Spleen (tissue), 11 donors: ENCODE data around the gene RASSF1. TPM values are rescaled to one million over a fixed set of nuclear protein-coding genes. Genes with fewer than 3 reads are reported as not detected.
"Not testable (repeated sequence)": the region's sequence is repeated elsewhere in the genome, so short reads cannot be mapped to it uniquely, and the experiment has no call there.

ENCODE experiments used
- DNase-seq: peaks from one replicate; pipeline ENCODE4 v3.0.0-alpha.2; 2020
- H3K27ac ChIP-seq, 8 donors: fragments of 200-600 bp; sonication (generic) in 7 of 8; 1 replicate in 4 of 8; 2 replicates in 4 of 8; pipeline versions ENCODE4 v1.5.0 to v1.8.0; 2016 to 2021; ENCODE audit warnings: inconsistent platforms in 4 of 8, mild to moderate bottlenecking in 4 of 8, moderate library complexity in 1 of 8
- H3K27me3 ChIP-seq, 7 donors: fragments of 200-600 bp; sonication (generic) in 6 of 7; replicated peaks in 1 of 7; 1 replicate in 4 of 7; 2 replicates in 3 of 7; pipeline versions ENCODE4 v1.5.0 to v1.8.0; 2016 to 2021; ENCODE audit warnings: inconsistent platforms in 3 of 7, mild to moderate bottlenecking in 1 of 7
- H3K36me3 ChIP-seq, 6 donors: fragments of 200-600 bp; sonication (generic) in 5 of 6; 1 replicate in 4 of 6; 2 replicates in 2 of 6; pipeline versions ENCODE4 v1.5.0 to v1.8.0; 2016 to 2021; ENCODE audit warnings: inconsistent platforms in 2 of 6
- H3K4me1 ChIP-seq, 6 donors: fragments of 200-600 bp; sonication (generic) in 5 of 6; 1 replicate in 3 of 6; 2 replicates in 3 of 6; pipeline versions ENCODE4 v1.5.0 to v1.8.0; 2016 to 2021; ENCODE audit warnings: inconsistent platforms in 3 of 6
- H3K4me3 ChIP-seq, 8 donors: fragments of 200-600 bp; sonication (generic) in 7 of 8; 1 replicate in 4 of 8; 2 replicates in 4 of 8; pipeline versions ENCODE4 v1.5.0 to v1.8.0; 2016 to 2021; ENCODE audit warnings: inconsistent platforms in 4 of 8, mild to moderate bottlenecking in 4 of 8, moderate library complexity in 2 of 8
- H3K9me3 ChIP-seq, 8 donors: fragments of 200-600 bp; sonication (generic) in 7 of 8; 1 replicate in 4 of 8; 2 replicates in 4 of 8; pipeline versions ENCODE4 v1.5.0 to v1.8.0; 2016 to 2021; ENCODE audit warnings: inconsistent platforms in 4 of 8
- POLR2A ChIP-seq, 3 donors: fragments of 450-650 bp; IDR thresholded peaks; one replicate each; pipeline ENCODE4 v1.5.1; 2017; ENCODE audit warnings: antibody characterized with exemption in 3 of 3, mild to moderate bottlenecking in 1 of 3
- POLR2AphosphoS5 ChIP-seq, 3 donors: sonication (generic); formaldehyde crosslinking; IDR thresholded peaks; one replicate each; pipeline ENCODE4 v1.5.1; 2017; ENCODE audit warnings: antibody characterized with exemption in 3 of 3
- WGBS, 5 donors: extraction: QIAGEN DNeasy Blood & Tissue Kit in 3 of 5; methylation state at CpG; one replicate each; pipeline versions ENCODE4 v1.1.5 to v1.1.7; 2013 to 2018; 5-methylcytosine and 5-hydroxymethylcytosine counted together
- intact Hi-C: fragments of 100-400 bp; cut with DNase I; formaldehyde crosslinking; loops from one replicate; pipeline ENCODE4 v1.15.0; 2023; ENCODE audit warnings: low total_unique reads
- polyA plus RNA-seq, 3 donors: library from polyadenylated mRNA; stranded (reverse); fragments of 200-250 nt; gene quantifications; one replicate each; pipeline ENCODE4 v1.2.1, GENCODE V29; 2013
- total RNA-seq, 7 donors: library from RNA; depleted of rRNA in 3 of 7; stranded (reverse); fragments of >200 nt in 3 of 7; fragmentation: NEBNext Ultra II Directional in 4 of 7; extraction: Animal tissue kit (Norgen Biotek cat#: 25700) in 4 of 7; gene quantifications; one replicate each; pipeline versions ENCODE4 v1.1.0 to v1.2.1, GENCODE V29; 2016 to 2021
- TF ChIP-seq, protein P1 (sequence below), 11 experiments: fragments of 200-600 bp in 7 of 11; fragments of 450-650 bp in 4 of 11; sonication (generic) in 4 of 11; IDR thresholded peaks in 8 of 11; conservative IDR thresholded peaks in 3 of 11; 1 replicate in 7 of 11; 2 replicates in 4 of 11; pipeline versions ENCODE4 v1.4.0 to v1.8.0; 2016 to 2021; ENCODE audit warnings: antibody characterized with exemption in 11 of 11, inconsistent platforms in 4 of 11, mild to moderate bottlenecking in 1 of 11
- donor health status: healthy with polysubstance abuse.
- donor health status: DM: no; HTN: no; CAD: no; lungs with moderate emphysema.
- donor health status: DM: no; HTN: no; CAD: no.
- donor health status: Bipolar disorder and iron deficiency.
- donor health status: healthy.
- donor health status: DM: no; HTN: no; CAD: no.
- donor health status: DM: yes; HTN: yes; CAD: no.

Gene RASSF1
- total and polyA plus RNA-seq, 10 donors: 48.3 to 113 (median 64.7) TPM

DNA sequence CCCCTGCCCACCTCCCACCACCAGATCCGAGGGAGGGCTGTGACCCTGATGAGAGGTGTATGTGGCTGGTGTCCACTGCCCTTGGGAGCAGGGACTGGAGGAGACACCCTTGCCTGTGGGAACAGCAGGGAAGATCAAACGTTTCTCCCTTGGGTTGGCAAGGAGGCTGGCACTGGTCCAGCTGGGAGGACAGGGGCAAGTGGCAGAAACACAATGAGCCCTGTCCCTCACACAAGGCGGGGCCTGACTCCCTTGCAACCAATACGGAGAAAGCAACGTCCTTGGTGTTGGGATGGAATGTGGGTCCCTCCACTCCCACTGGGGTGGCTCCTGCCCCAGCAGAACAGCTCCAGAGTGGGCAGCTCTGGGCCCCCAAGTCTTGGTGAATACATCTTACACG lies 23.3 kb downstream of the RASSF1 start:
- Histone ChIP-seq H3K4me1 (peaks cover 11 to 85% (median 62%) of the 10 kb centered on the region in 6 donors), H3K9me3 (no peaks in the 10 kb centered on the region), H3K4me3 (peak overlapping the region in 7 of 8 donors; percentile 83 to 97 (median 91)), H3K27ac (peak overlapping the region in 6 of 8 donors; percentile 32 to 96 (median 94)), H3K27me3 (no peaks in the 10 kb centered on the region), H3K36me3 (peaks cover 2 to 65% (median 25%) of the 10 kb centered on the region in 6 donors)
- TF ChIP-seq POLR2AphosphoS5 (IDR thresholded peaks at IDR 0.05) (peak in 2 of 3 donors; percentile 15 to 23), POLR2A (IDR thresholded peaks at IDR 0.05) (no peak)
- intact Hi-C loops: no loop called here
- WGBS, 5 donors: 51 to 67% (median 63%) methylated on average over 6 of the region's 6 CpGs
- no peak for DNase-seq

GRCh38 chr3:50316657-50317242 lies 23.9 kb downstream of the RASSF1 start:
- DNase-seq: peak; percentile 85
- 58 to 66% (median 61%) methylated on average over 6 to 9 of the region's 9 CpGs for WGBS, 5 donors
- Histone ChIP-seq H3K36me3 (peaks cover 2 to 65% (median 25%) of the 10 kb centered on the region in 6 donors), H3K9me3 (no peaks in the 10 kb centered on the region), H3K4me1 (peaks cover 6 to 79% (median 57%) of the 10 kb centered on the region in 6 donors), H3K27me3 (no peaks in the 10 kb centered on the region), H3K4me3 (peak overlapping the region in 7 of 8 donors; percentile 83 to 97 (median 91)), H3K27ac (peak overlapping the region in 6 of 8 donors; percentile 32 to 96 (median 94))
- no peak for TF ChIP-seq POLR2A (IDR thresholded peaks at IDR 0.05)
- peak; percentile 36 to 80 (median 76) for TF ChIP-seq POLR2AphosphoS5 (IDR thresholded peaks at IDR 0.05)
- TF ChIP-seq, protein P1, sequence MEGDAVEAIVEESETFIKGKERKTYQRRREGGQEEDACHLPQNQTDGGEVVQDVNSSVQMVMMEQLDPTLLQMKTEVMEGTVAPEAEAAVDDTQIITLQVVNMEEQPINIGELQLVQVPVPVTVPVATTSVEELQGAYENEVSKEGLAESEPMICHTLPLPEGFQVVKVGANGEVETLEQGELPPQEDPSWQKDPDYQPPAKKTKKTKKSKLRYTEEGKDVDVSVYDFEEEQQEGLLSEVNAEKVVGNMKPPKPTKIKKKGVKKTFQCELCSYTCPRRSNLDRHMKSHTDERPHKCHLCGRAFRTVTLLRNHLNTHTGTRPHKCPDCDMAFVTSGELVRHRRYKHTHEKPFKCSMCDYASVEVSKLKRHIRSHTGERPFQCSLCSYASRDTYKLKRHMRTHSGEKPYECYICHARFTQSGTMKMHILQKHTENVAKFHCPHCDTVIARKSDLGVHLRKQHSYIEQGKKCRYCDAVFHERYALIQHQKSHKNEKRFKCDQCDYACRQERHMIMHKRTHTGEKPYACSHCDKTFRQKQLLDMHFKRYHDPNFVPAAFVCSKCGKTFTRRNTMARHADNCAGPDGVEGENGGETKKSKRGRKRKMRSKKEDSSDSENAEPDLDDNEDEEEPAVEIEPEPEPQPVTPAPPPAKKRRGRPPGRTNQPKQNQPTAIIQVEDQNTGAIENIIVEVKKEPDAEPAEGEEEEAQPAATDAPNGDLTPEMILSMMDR (IDR thresholded peaks at IDR 0.05 in 8 of 11, conservative IDR thresholded peaks at IDR 0.05 in 3 of 11): no peak
- intact Hi-C loops: no loop called here

GRCh38 chr3:50314816-50315215 lies 25.8 kb downstream of the RASSF1 start:
- Histone ChIP-seq H3K36me3 (peaks cover 2 to 53% (median 24%) of the 10 kb centered on the region in 6 donors), H3K4me3 (peak overlapping the region in 1 of 8 donors; percentile 11)
- peak in 2 of 3 donors; percentile 48 to 67 for TF ChIP-seq POLR2AphosphoS5 (IDR thresholded peaks at IDR 0.05)
- no peak for TF ChIP-seq POLR2A (IDR thresholded peaks at IDR 0.05)

DNA sequence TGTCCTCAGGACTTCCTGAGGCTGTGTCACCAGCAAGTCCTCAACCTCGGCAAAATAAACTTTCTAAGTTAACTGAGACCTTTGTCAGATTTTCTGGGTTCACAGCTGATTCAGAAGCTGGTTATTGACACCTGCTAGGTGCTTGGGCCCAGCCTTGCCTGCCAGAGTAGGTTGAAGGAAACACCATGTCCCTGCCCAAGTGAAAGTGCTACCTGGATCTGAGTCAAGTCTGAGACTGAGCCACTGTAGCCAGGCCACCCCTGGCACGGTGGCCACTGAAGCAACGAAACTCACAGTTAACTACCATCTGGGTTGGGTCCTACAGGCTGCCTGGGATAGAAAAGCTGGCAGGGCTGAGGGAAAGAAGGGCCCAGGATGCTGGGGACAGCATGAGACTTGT lies 26.3 kb downstream of the RASSF1 start:
- peaks cover 6 to 72% (median 47%) of the 10 kb centered on the region in 6 donors for H3K4me1 ChIP-seq
- H3K4me3 ChIP-seq: peak overlapping the region in 1 of 8 donors; percentile 11
- H3K9me3 ChIP-seq: no peaks in the 10 kb centered on the region
- no peaks in the 10 kb centered on the region for H3K27me3 ChIP-seq
- 56 to 85% (median 77%) methylated on average over 3 of the region's 3 CpGs for WGBS, 5 donors
- peak overlapping the region in 6 of 8 donors; percentile 6 to 93 (median 47) for H3K27ac ChIP-seq
- TF ChIP-seq, protein P1 (IDR thresholded peaks at IDR 0.05 in 8 of 11, conservative IDR thresholded peaks at IDR 0.05 in 3 of 11): no peak
- TF ChIP-seq POLR2AphosphoS5 (IDR thresholded peaks at IDR 0.05): peak in 1 of 3 donors; percentile 44
- peaks cover 2 to 53% (median 20%) of the 10 kb centered on the region in 6 donors for H3K36me3 ChIP-seq
- intact Hi-C loops: no loop called here
- no peak for DNase-seq

More at GRCh38 chr3:50314816-50315215, 25.8 kb downstream of the RASSF1 start:
- Histone ChIP-seq H3K27ac (peak overlapping the region in 5 of 8 donors; percentile 13 to 93 (median 50)), H3K27me3 (no peaks in the 10 kb centered on the region), H3K4me1 (peaks cover 6 to 73% (median 49%) of the 10 kb centered on the region in 6 donors), H3K9me3 (no peaks in the 10 kb centered on the region)
- no peak for DNase-seq
- WGBS, 5 donors: 91 to 96% (median 91%) methylated on average over 4 of the region's 4 CpGs
- intact Hi-C loops: no loop called here

GRCh38 chr3:50312041-50312440 lies 28.6 kb downstream of the RASSF1 start:
- H3K4me3 ChIP-seq: peak overlapping the region in 6 of 8 donors; percentile 14 to 64 (median 36)
- H3K27me3 ChIP-seq, DNase-seq, intact Hi-C loops: not testable (repeated sequence)
- WGBS, 5 donors: 80 to 97% (median 83%) methylated on average over 6 to 32 of the region's 32 CpGs; no CpG with 5 or more reads in 1 of the 5 donors
- H3K36me3 ChIP-seq: peaks cover 0 to 46% (median 3%) of the 10 kb centered on the region in 6 donors
- peaks cover 0 to 20% (median 14%) of the 10 kb centered on the region in 8 donors for H3K9me3 ChIP-seq
- H3K4me1 ChIP-seq: peaks cover 6 to 49% (median 26%) of the 10 kb centered on the region in 6 donors
- H3K27ac ChIP-seq: peak overlapping the region in 6 of 8 donors; percentile 43 to 88 (median 82)
